ENCODE measurements around the gene SHOC2. TPM values are rescaled to one million over a fixed set of nuclear protein-coding genes. Genes with fewer than 3 reads are reported as not detected.

Gene SHOC2
- total and polyA plus RNA-seq, 11 donors = 17.9 to 58.4 (median 43.3) TPM

- peaks cover 0 to 9% (median 2%) of the 10 kb centered on the region in 12 donors for H3K4me1 ChIP-seq
- no peak for DNase-seq
- no peak for TF ChIP-seq POLR2A (IDR thresholded peaks at IDR 0.05)
- TF ChIP-seq, protein P1, sequence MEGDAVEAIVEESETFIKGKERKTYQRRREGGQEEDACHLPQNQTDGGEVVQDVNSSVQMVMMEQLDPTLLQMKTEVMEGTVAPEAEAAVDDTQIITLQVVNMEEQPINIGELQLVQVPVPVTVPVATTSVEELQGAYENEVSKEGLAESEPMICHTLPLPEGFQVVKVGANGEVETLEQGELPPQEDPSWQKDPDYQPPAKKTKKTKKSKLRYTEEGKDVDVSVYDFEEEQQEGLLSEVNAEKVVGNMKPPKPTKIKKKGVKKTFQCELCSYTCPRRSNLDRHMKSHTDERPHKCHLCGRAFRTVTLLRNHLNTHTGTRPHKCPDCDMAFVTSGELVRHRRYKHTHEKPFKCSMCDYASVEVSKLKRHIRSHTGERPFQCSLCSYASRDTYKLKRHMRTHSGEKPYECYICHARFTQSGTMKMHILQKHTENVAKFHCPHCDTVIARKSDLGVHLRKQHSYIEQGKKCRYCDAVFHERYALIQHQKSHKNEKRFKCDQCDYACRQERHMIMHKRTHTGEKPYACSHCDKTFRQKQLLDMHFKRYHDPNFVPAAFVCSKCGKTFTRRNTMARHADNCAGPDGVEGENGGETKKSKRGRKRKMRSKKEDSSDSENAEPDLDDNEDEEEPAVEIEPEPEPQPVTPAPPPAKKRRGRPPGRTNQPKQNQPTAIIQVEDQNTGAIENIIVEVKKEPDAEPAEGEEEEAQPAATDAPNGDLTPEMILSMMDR (IDR thresholded peaks at IDR 0.05) = no peak
- ATAC-seq = peak in 1 of 4 donors; percentile 26
- intact Hi-C loops (cut with DNase I) = loop anchor here in 1 of 10 donors (10.0 kb wide), 1 partner anchor 497 kb away; no protein-coding TSS in a partner anchor
- WGBS, 4 donors = 81 to 86% (median 84%) methylated on average over 7 of the region's 7 CpGs
- peak overlapping the region in 1 of 12 donors; percentile 4 for H3K27ac ChIP-seq
- no peak overlapping the region for H3K4me3 ChIP-seq
- no peaks in the 10 kb centered on the region for H3K9me3 ChIP-seq
- H3K27me3 ChIP-seq = no peaks in the 10 kb centered on the region
- peaks cover 0 to 72% (median 39%) of the 10 kb centered on the region in 9 donors for H3K36me3 ChIP-seq
Observed at GRCh38 chr10:110901954-110902819, 17.2 kb upstream of the SHOC2 start.

DNA sequence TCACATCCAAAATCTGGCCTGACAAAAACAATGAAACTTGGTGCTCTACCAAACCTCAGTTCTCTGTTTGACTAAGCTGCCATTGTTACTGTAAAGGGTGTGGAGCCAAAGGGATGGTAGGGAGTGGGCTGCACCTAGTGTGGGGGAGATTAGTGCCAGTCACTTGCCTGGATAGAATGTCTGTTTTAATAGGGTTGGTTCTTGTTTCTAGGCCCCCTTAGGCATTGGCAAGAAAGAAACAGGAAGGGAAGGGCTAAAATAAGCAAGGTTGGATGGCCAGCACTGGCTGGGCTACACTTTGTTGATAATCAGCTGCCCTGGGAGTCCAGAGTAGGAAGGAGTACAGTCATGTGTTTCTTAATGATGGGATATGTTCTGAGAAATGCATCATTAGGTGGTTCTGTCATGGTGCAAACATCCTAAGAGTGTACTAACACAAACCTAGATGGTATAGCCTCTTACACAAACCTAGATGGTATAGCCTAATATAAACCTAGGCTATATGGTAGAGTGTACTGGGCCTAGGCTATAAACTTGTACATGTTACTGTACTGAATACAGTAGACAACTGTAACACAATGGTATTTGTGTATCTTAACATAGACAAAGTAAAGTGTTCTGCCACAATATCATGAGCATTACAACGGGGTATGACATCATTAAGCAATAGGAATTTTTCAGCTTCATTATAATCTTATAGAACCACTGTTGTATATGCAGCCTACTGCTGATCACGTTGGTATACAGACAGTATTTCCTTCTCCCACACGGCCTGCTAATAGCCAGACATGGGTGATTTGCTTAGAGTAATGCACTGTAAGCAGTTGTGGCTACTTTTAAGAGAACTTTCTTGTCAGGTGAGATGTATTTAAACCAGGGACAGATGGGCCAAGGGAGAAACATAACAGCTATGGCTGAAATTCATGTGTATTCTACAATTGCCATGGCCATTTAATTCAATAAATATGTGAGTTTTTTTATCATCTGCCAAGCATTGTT, 15.8 kb upstream of the SHOC2 start:
- Histone ChIP-seq H3K9me3 (no peaks in the 10 kb centered on the region), H3K27me3 (no peaks in the 10 kb centered on the region), H3K4me3 (no peak overlapping the region), H3K36me3 (peaks cover 0 to 58% (median 25%) of the 10 kb centered on the region in 9 donors), H3K4me1 (peaks cover 0 to 9% (median 2%) of the 10 kb centered on the region in 12 donors), H3K27ac (peak overlapping the region in 1 of 12 donors; percentile 17)
- no peak for DNase-seq
- intact Hi-C loops (cut with DNase I) = loop anchor here in 1 of 10 donors (10.0 kb wide), 1 partner anchor 499 kb away; no protein-coding TSS in a partner anchor
- ATAC-seq = peak in 3 of 4 donors; percentile 39 to 55 (median 46)
- WGBS, 4 donors = 78 to 85% (median 83%) methylated on average over 3 of the region's 3 CpGs
- TF ChIP-seq, protein P1 (IDR thresholded peaks at IDR 0.05) = no peak
- no peak for TF ChIP-seq POLR2A (IDR thresholded peaks at IDR 0.05)

DNA sequence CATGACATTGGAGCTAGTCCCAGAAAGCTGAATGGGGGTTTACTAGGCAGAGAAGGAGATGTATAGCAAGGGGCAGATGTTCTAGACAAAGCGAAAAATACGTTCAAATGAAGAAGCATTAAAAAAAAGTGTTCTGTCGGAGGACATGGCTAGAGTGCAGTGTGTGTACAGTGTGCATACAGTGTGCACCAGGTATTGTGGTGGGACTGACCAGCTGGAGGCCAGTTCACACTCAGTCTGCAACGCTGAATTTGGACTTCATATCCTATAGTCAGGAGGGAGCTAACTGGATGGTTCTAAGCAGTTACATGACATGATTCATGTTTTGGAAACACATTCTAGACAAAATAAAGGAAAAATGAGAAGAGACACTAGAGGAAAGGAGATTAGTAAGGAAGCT, 9.3 kb upstream of the SHOC2 start:
- Histone ChIP-seq H3K27me3 (no peaks in the 10 kb centered on the region), H3K4me3 (no peak overlapping the region), H3K27ac (no peak overlapping the region), H3K4me1 (no peaks in the 10 kb centered on the region), H3K36me3 (peaks cover 0 to 18% (median 2%) of the 10 kb centered on the region in 9 donors), H3K9me3 (no peaks in the 10 kb centered on the region)
- WGBS, 4 donors = 87 to 93% (median 90%) methylated on average over 4 of the region's 4 CpGs
- no peak for TF ChIP-seq POLR2A (IDR thresholded peaks at IDR 0.05)
- TF ChIP-seq, protein P1 (IDR thresholded peaks at IDR 0.05) = no peak
- DNase-seq (no peak), ATAC-seq (no peak)
- intact Hi-C loops (cut with DNase I) = no loop called here
